Aorta (tissue), 5 donors: Measurements from ENCODE around the gene ANKRD6. TPM values are rescaled to one million over a fixed set of nuclear protein-coding genes. Genes with fewer than 3 reads are reported as not detected.
"Not testable (repeated sequence)": the region's sequence is repeated elsewhere in the genome, so short reads cannot be mapped to it uniquely, and the experiment has no call there.

Experiments used
- ATAC-seq: fragments of 200-7000 bp; cut with Tn5 transposase; one replicate; pipeline ENCODE4 v1.9.1; 2022; ENCODE audit warnings: moderate library complexity; ENCODE audit not compliant: low FRiP score
- DNase-seq, 2 donors: peaks; one replicate each; pipeline ENCODE4 v3.0.0-alpha.2; 2020
- H3K27ac ChIP-seq, 2 donors: one replicate each; pipeline ENCODE4 v1.5.1; 2013; ENCODE audit warnings: low read length in 2 of 2, mild to moderate bottlenecking in 2 of 2, moderate library complexity in 2 of 2, control low read depth in 1 of 2, inconsistent platforms in 1 of 2, low read depth in 1 of 2
- H3K27me3 ChIP-seq, 2 donors: one replicate each; pipeline ENCODE4 v1.6.1; 2013; ENCODE audit warnings: control low read depth in 1 of 2, low read length in 1 of 2, mild to moderate bottlenecking in 1 of 2, moderate library complexity in 1 of 2; ENCODE audit not compliant: insufficient read depth in 2 of 2, control insufficient read depth in 1 of 2
- H3K36me3 ChIP-seq, 2 donors: one replicate each; pipeline ENCODE4 v1.6.1; 2013; ENCODE audit warnings: control low read depth in 1 of 2, low read length in 1 of 2, mild to moderate bottlenecking in 1 of 2; ENCODE audit not compliant: insufficient read depth in 2 of 2, control insufficient read depth in 1 of 2
- H3K4me1 ChIP-seq, 2 donors: one replicate each; pipeline ENCODE4 v1.6.1; 2013; ENCODE audit warnings: low read length in 2 of 2, control low read depth in 1 of 2, mild to moderate bottlenecking in 1 of 2, moderate library complexity in 1 of 2; ENCODE audit not compliant: insufficient read depth in 2 of 2, control insufficient read depth in 1 of 2
- H3K4me3 ChIP-seq, 2 donors: one replicate each; pipeline ENCODE4 v1.5.1; 2013; ENCODE audit warnings: low read length in 2 of 2, control low read depth in 1 of 2, mild to moderate bottlenecking in 1 of 2
- H3K9me3 ChIP-seq: one replicate; pipeline ENCODE4 v1.6.1; 2013; ENCODE audit warnings: mild to moderate bottlenecking, low read length; ENCODE audit not compliant: control insufficient read depth
- WGBS, 2 donors: extraction: QIAGEN DNeasy Blood & Tissue Kit; methylation state at CpG; one replicate each; pipeline ENCODE4 v1.1.7; 2013; 5-methylcytosine and 5-hydroxymethylcytosine counted together
- intact Hi-C, 2 donors: fragments of 100-400 bp; cut with DNase I; formaldehyde crosslinking; loops; one replicate each; pipeline versions ENCODE4 v1.14.2 to v1.15.0; 2022
- polyA plus RNA-seq, 2 donors: library from polyadenylated mRNA; stranded (reverse); fragments of 200-250 nt; gene quantifications; one replicate each; pipeline ENCODE4 v1.2.3, GENCODE V29; 2013
- total RNA-seq, 2 donors: library from RNA; stranded (reverse); fragmentation: NEBNext Ultra II Directional; extraction: Animal tissue kit (Norgen Biotek cat#: 25700); gene quantifications; one replicate each; pipeline ENCODE4 v1.2.1, GENCODE V29; 2021
- donor health status: healthy with polysubstance abuse.
- donor health status: Bipolar disorder and iron deficiency.
- donor health status: DM: no; HTN: no; CAD: no.
- donor health status: DM: no; HTN: no; CAD: no.
- donor health status: DM: yes; HTN: yes; CAD: no.

The ANKRD6 gene
- total and polyA plus RNA-seq, 4 donors = 21.4 to 45.9 (median 32.5) TPM

- intact Hi-C loops = loop anchor here in 1 of 2 donors (5.0 kb wide), 1 partner anchor 240 kb away; no protein-coding TSS in a partner anchor
- no peaks in the 10 kb centered on the region for H3K9me3 ChIP-seq
- 77 to 83% methylated on average over 12 of the region's 12 CpGs for WGBS, 2 donors
- peaks cover 0 to 2% of the 10 kb centered on the region in 2 donors for H3K36me3 ChIP-seq
- ATAC-seq = no peak
- H3K27me3 ChIP-seq = no peaks in the 10 kb centered on the region
- no peak overlapping the region for H3K27ac ChIP-seq
- no peaks in the 10 kb centered on the region for H3K4me1 ChIP-seq
- no peak overlapping the region for H3K4me3 ChIP-seq
- DNase-seq = no peak
These were observed 179.2 kb downstream of the ANKRD6 start for GRCh38 chr6:89612121-89612520.

DNA sequence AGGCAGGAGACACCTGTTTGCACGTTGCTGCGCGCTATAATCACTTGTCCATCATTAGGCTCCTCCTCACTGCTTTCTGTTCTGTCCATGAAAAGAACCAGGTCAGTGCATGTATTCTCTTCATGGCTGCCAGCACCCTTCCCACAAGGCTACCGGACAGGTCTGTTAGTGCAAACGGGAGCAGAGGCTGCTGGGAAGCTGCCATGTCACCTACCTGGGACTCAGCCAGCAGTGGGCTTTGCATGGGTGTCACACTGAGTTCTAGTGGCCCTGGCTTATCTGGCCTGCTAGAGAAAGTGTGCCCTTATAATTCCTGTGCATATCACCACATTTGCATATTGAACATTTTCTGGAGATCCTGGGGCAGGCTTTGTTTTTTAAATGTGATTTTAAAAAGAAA lies 180.8 kb downstream of the ANKRD6 start:
- Histone ChIP-seq H3K27ac (no peak overlapping the region), H3K27me3 (no peaks in the 10 kb centered on the region), H3K36me3 (peaks cover 0 to 2% of the 10 kb centered on the region in 2 donors), H3K4me3 (no peak overlapping the region), H3K9me3 (no peaks in the 10 kb centered on the region), H3K4me1 (no peaks in the 10 kb centered on the region)
- no peak for DNase-seq
- 68 to 69% methylated on average over 5 of the region's 5 CpGs for WGBS, 2 donors
- ATAC-seq = no peak
- intact Hi-C loops = loop anchor here in 1 of 2 donors (5.0 kb wide), 1 partner anchor 241 kb away; no protein-coding TSS in a partner anchor

- Histone ChIP-seq H3K4me1 (no peaks in the 10 kb centered on the region), H3K4me3 (no peak overlapping the region), H3K27ac (no peak overlapping the region), H3K9me3 (no peaks in the 10 kb centered on the region), H3K36me3 (peaks cover 0 to 2% of the 10 kb centered on the region in 2 donors), H3K27me3 (no peaks in the 10 kb centered on the region)
- WGBS, 2 donors = 57 to 66% methylated on average over 5 of the region's 5 CpGs
- ATAC-seq = no peak
- intact Hi-C loops = no loop called here
- DNase-seq = no peak
These were observed 182.9 kb downstream of the ANKRD6 start for GRCh38 chr6:89615882-89616281.

- no peak for ATAC-seq
- H3K27ac ChIP-seq = no peak overlapping the region
- H3K4me3 ChIP-seq = no peak overlapping the region
- H3K36me3 ChIP-seq = peaks cover 0 to 2% of the 10 kb centered on the region in 2 donors
- H3K9me3 ChIP-seq = no peaks in the 10 kb centered on the region
- 90 to 93% methylated on average over 5 of the region's 5 CpGs for WGBS, 2 donors
- DNase-seq = no peak
- H3K27me3 ChIP-seq = no peaks in the 10 kb centered on the region
- no peaks in the 10 kb centered on the region for H3K4me1 ChIP-seq
- intact Hi-C loops = no loop called here
These were observed 183.6 kb downstream of the ANKRD6 start for GRCh38 chr6:89616531-89616930.

- Histone ChIP-seq H3K27ac (no peak overlapping the region), H3K27me3 (no peaks in the 10 kb centered on the region), H3K36me3 (no peaks in the 10 kb centered on the region), H3K4me1 (no peaks in the 10 kb centered on the region), H3K4me3 (no peak overlapping the region), H3K9me3 (no peaks in the 10 kb centered on the region)
- DNase-seq = no peak
- ATAC-seq = no peak
- 87 to 92% methylated on average over 6 of the region's 6 CpGs for WGBS, 2 donors
- intact Hi-C loops = no loop called here
These were observed 185.1 kb downstream of the ANKRD6 start for GRCh38 chr6:89618026-89618425.

GRCh38 chr6:89619567-89619966 lies 186.6 kb downstream of the ANKRD6 start:
- H3K9me3 ChIP-seq = no peaks in the 10 kb centered on the region
- H3K4me1 ChIP-seq = no peaks in the 10 kb centered on the region
- no peaks in the 10 kb centered on the region for H3K36me3 ChIP-seq
- 91 to 92% methylated on average over 6 of the region's 6 CpGs for WGBS, 2 donors
- DNase-seq (no peak), ATAC-seq (no peak)
- no peak overlapping the region for H3K4me3 ChIP-seq
- intact Hi-C loops = no loop called here
- no peaks in the 10 kb centered on the region for H3K27me3 ChIP-seq
- no peak overlapping the region for H3K27ac ChIP-seq

- peaks cover 3 to 4% of the 10 kb centered on the region in 2 donors for H3K36me3 ChIP-seq
- H3K27ac ChIP-seq = no peak overlapping the region
- no peak for ATAC-seq
- intact Hi-C loops = no loop called here
- WGBS, 2 donors = 86 to 92% methylated on average over 8 of the region's 8 CpGs
- no peak overlapping the region for H3K4me3 ChIP-seq
- DNase-seq = no peak
- no peaks in the 10 kb centered on the region for H3K9me3 ChIP-seq
- H3K27me3 ChIP-seq = no peaks in the 10 kb centered on the region
- no peaks in the 10 kb centered on the region for H3K4me1 ChIP-seq
These were observed 190.8 kb downstream of the ANKRD6 start for GRCh38 chr6:89623749-89624148.

GRCh38 chr6:89630488-89630887 lies 197.5 kb downstream of the ANKRD6 start:
- Histone ChIP-seq H3K4me1 (no peaks in the 10 kb centered on the region), H3K27me3 (no peaks in the 10 kb centered on the region), H3K27ac (peak overlapping the region in 1 of 2 donors; percentile 41), H3K9me3 (no peaks in the 10 kb centered on the region), H3K36me3 (peaks cover 3 to 6% of the 10 kb centered on the region in 2 donors), H3K4me3 (no peak overlapping the region)
- DNase-seq (no peak), ATAC-seq (no peak)
- intact Hi-C loops = no loop called here
- 3 to 13% methylated on average over 9 of the region's 9 CpGs for WGBS, 2 donors

GRCh38 chr6:89636412-89636811 lies 203.5 kb downstream of the ANKRD6 start:
- H3K4me1 ChIP-seq, ATAC-seq, H3K36me3 ChIP-seq, H3K9me3 ChIP-seq, H3K27ac ChIP-seq, H3K27me3 ChIP-seq, H3K4me3 ChIP-seq, DNase-seq, intact Hi-C loops: not testable (repeated sequence)
- WGBS, 2 donors = 98 to 99% methylated on average over 3 of the region's 3 CpGs
